ENCODE measurements around the gene NRP2.

Gene NRP2

DNA sequence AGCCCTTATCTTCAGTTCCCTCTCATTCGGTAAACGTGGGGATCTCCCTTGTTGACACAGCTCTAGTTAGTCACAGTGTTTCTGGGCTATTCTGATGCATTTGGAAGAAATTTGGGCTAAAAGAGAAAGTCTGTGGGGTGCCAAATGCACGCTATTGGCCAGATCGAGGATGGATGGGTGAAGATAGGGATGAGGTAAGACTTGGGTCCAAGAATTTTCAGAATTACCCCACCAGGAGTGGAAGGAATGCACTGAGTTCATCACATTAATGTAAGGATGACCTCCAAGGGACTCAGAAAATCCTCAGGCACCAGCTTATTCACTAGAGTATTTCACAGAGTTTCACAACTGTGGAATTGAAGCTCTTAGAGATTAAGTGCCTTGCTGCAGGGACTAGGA is 49.3 kb downstream of the NRP2 start:
- no peak overlapping the region for H3K9ac ChIP-seq
- peaks cover 0 to 41% (median 14%) of the 10 kb centered on the region in 10 experiments; a peak in 15 of 20 replicates for H3K4me1 ChIP-seq
- H3K27me3 ChIP-seq, result no peaks in the 10 kb centered on the region
- peak overlapping the region in 4 of 11 experiments; percentile 39 to 77 (median 62); a peak in 6 of 22 replicates for H3K4me2 ChIP-seq
- peaks cover 0 to 82% (median 0%) of the 10 kb centered on the region in 11 experiments; a peak in 5 of 22 replicates for H3K36me3 ChIP-seq
- H3K4me3 ChIP-seq, result no peak overlapping the region
- no peak overlapping the region for H3K27ac ChIP-seq
- no peaks in the 10 kb centered on the region for H3K9me3 ChIP-seq (replicated peaks in 1 of 11)
- H4K20me1 ChIP-seq, result no peaks in the 10 kb centered on the region; a peak in 1 of 22 replicates
- no peak for TF ChIP-seq Cebpa-rat (IDR thresholded peaks at IDR 0.05)

- no peak overlapping the region for H3K4me3 ChIP-seq
- no peak for TF ChIP-seq Cebpa-rat (IDR thresholded peaks at IDR 0.05)
- H3K36me3 ChIP-seq, result peaks cover 0 to 79% (median 0%) of the 10 kb centered on the region in 11 experiments; a peak in 4 of 22 replicates
- H3K4me1 ChIP-seq, result peaks cover 0 to 41% (median 14%) of the 10 kb centered on the region in 10 experiments; a peak in 15 of 20 replicates
- no peaks in the 10 kb centered on the region for H3K27me3 ChIP-seq
- no peak overlapping the region for H3K27ac ChIP-seq
- no peaks in the 10 kb centered on the region; a peak in 1 of 22 replicates for H4K20me1 ChIP-seq
- peak overlapping the region in 2 of 11 experiments; percentile 61 to 77; a peak in 2 of 22 replicates for H3K4me2 ChIP-seq
- no peaks in the 10 kb centered on the region for H3K9me3 ChIP-seq (replicated peaks in 1 of 11)
- H3K9ac ChIP-seq, result no peak overlapping the region
Observed at GRCh38 chr2:205732314-205732713, 50.0 kb downstream of the NRP2 start.

DNA sequence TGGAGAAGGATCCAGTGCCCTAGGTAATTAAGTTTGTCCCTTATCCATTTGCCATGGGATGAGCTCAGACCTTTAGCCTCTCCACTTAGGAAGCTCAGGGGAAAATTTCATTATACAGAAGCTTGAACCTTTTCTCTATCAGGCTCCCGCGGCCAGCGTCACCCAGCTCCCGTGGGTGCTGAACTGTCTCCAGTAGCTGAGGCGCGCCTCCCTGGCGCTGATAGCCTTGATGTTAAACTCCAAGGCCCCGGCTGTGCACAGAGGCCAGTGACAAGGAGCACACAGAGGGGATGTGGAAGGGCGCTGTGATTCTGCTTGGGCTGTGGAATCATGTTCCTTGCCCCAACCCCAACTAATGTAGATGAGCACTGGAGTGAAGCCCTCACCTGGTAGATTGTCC is 50.8 kb downstream of the NRP2 start:
- no peak for TF ChIP-seq Cebpa-rat (IDR thresholded peaks at IDR 0.05)
- Histone ChIP-seq H3K9me3 (replicated peaks in 1 of 11) (no peaks in the 10 kb centered on the region), H3K4me1 (peaks cover 0 to 41% (median 14%) of the 10 kb centered on the region in 10 experiments; a peak in 15 of 20 replicates), H3K4me2 (no peak overlapping the region), H3K4me3 (no peak overlapping the region), H3K27me3 (no peaks in the 10 kb centered on the region), H3K27ac (peak overlapping the region in 1 of 11 experiments; percentile 8; a peak in 1 of 22 replicates), H3K36me3 (peaks cover 0 to 77% (median 0%) of the 10 kb centered on the region in 11 experiments; a peak in 4 of 22 replicates), H3K9ac (no peak overlapping the region), H4K20me1 (no peaks in the 10 kb centered on the region; a peak in 1 of 22 replicates)

- peaks cover 0 to 41% (median 14%) of the 10 kb centered on the region in 10 experiments; a peak in 15 of 20 replicates for H3K4me1 ChIP-seq
- no peak for TF ChIP-seq Cebpa-rat (IDR thresholded peaks at IDR 0.05)
- peak overlapping the region in 2 of 11 experiments; percentile 8 to 48; a peak in 2 of 22 replicates for H3K27ac ChIP-seq
Observed at GRCh38 chr2:205733648-205734047, 51.3 kb downstream of the NRP2 start.

DNA sequence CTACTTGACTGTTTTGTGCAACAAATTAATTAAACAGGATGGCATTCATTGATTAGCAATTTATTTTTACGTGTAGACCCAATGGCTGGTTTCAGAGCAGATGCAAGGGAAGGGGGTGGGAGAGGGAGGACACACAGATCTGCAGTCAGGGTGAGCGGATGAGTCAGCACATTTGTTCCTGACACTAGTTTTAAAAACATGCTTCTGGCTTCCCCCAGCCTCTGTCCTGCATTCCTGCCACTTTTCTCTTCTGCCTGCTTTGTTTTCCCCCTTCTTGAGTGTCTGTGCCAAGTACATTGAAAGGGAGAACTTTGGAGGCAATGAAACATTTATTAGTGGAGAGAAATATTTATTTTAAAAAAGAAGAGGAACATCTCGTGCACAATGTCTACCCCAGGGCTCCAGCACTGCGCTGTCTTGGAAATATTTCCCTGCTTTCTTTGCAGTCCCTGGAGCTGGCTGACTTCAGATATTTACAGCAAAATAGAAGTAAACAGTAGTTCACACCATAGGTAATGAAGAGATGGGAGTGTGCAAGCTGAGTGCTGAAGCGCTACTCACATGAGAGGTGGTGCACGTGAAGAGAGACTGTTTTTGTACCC is 52.2 kb downstream of the NRP2 start:
- H3K4me2 ChIP-seq, result peak overlapping the region in 7 of 11 experiments; percentile 14 to 55 (median 42); a peak in 10 of 22 replicates
- H3K4me3 ChIP-seq, result no peak overlapping the region
- H3K27ac ChIP-seq, result peak overlapping the region in 5 of 11 experiments; percentile 10 to 56 (median 34); a peak in 6 of 22 replicates
- TF ChIP-seq Cebpa-rat (IDR thresholded peaks at IDR 0.05), result no peak
- peaks cover 0 to 77% (median 0%) of the 10 kb centered on the region in 11 experiments; a peak in 3 of 22 replicates for H3K36me3 ChIP-seq
- H3K9ac ChIP-seq, result 0 out of 22 replicates have a peak overlapping the region, but pooled peaks of 1 of the 11 experiments have one; percentile 2
- no peaks in the 10 kb centered on the region; a peak in 1 of 22 replicates for H4K20me1 ChIP-seq
- H3K4me1 ChIP-seq, result peaks cover 0 to 41% (median 14%) of the 10 kb centered on the region in 10 experiments; a peak in 15 of 20 replicates
- H3K27me3 ChIP-seq, result no peaks in the 10 kb centered on the region
- no peaks in the 10 kb centered on the region for H3K9me3 ChIP-seq (replicated peaks in 1 of 11)

More at GRCh38 chr2:205733648-205734047, 51.3 kb downstream of the NRP2 start:
- H4K20me1 ChIP-seq, result no peaks in the 10 kb centered on the region; a peak in 1 of 22 replicates
- H3K27me3 ChIP-seq, result no peaks in the 10 kb centered on the region
- H3K9ac ChIP-seq, result no peak overlapping the region
- H3K4me3 ChIP-seq, result no peak overlapping the region
- no peaks in the 10 kb centered on the region for H3K9me3 ChIP-seq (replicated peaks in 1 of 11)
- peaks cover 0 to 77% (median 0%) of the 10 kb centered on the region in 11 experiments; a peak in 4 of 22 replicates for H3K36me3 ChIP-seq
- peak overlapping the region in 1 of 11 experiments; percentile 42; a peak in 1 of 22 replicates for H3K4me2 ChIP-seq

DNA sequence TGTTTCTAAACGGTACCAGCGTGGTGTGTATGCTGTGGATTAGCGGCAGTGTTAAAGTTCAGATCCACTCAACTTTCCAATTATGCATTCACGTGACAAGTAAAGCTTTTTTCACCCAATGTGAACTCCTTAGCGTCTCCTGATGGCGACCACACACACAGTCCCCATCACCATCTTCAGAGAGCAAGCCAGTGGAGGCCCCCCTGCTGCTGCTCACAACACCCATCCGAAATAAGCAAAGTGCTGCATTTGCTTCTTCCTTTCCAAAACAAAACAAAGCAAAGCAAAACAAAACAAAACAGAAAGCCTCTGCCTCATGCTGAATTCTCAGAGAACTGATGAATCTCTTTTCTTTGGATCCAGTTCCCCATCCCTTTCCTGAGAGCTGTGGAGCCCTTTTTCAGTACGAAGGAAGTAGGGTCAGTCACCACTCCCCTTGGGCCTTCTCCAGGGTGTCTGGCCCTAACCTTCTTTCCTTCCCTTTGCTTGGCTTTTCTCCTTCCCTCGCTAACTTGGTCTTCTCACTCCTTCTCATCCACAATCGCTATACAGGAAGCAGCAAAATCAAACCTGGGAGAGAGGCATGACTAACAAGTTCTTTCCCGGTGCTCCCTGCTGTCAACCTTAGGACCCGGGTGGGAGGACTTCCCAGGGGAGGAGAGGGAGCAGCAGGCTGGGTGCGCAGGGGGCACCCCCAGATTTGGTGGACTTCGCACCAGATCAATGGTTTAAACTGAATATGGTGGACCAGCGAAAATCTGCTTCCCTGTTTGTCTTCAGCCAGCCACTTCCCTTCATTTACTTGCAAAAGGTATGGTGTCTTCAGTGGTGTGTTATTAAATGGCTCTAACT is 56.0 kb downstream of the NRP2 start:
- no peak overlapping the region for H3K9ac ChIP-seq
- H3K36me3 ChIP-seq, result peaks cover 0 to 81% (median 0%) of the 10 kb centered on the region in 11 experiments; a peak in 5 of 22 replicates
- no peak overlapping the region for H3K27ac ChIP-seq
- H3K4me2 ChIP-seq, result no peak overlapping the region
- H3K27me3 ChIP-seq, result no peaks in the 10 kb centered on the region
- H3K4me3 ChIP-seq, result no peak overlapping the region
- H3K9me3 ChIP-seq (replicated peaks in 1 of 11), result no peaks in the 10 kb centered on the region
- no peak for TF ChIP-seq Cebpa-rat (IDR thresholded peaks at IDR 0.05)
- no peaks in the 10 kb centered on the region; a peak in 1 of 22 replicates for H4K20me1 ChIP-seq
- peaks cover 0 to 13% (median 6%) of the 10 kb centered on the region in 10 experiments; a peak in 13 of 20 replicates for H3K4me1 ChIP-seq

- Histone ChIP-seq H3K9ac (no peak overlapping the region), H4K20me1 (no peaks in the 10 kb centered on the region; a peak in 1 of 22 replicates), H3K27ac (no peak overlapping the region), H3K4me3 (no peak overlapping the region), H3K4me1 (peaks cover 0 to 5% (median 3%) of the 10 kb centered on the region in 10 experiments; a peak in 13 of 20 replicates), H3K36me3 (peaks cover 0 to 86% (median 0%) of the 10 kb centered on the region in 11 experiments; a peak in 5 of 22 replicates), H3K4me2 (no peak overlapping the region), H3K27me3 (no peaks in the 10 kb centered on the region), H3K9me3 (replicated peaks in 1 of 11) (no peaks in the 10 kb centered on the region)
- no peak for TF ChIP-seq Cebpa-rat (IDR thresholded peaks at IDR 0.05)
Observed at GRCh38 chr2:205739620-205740019, 57.3 kb downstream of the NRP2 start.

- no peak overlapping the region for H3K9ac ChIP-seq
- no peak overlapping the region for H3K4me2 ChIP-seq
- no peak overlapping the region for H3K4me3 ChIP-seq
- H3K36me3 ChIP-seq, result peaks cover 0 to 87% (median 0%) of the 10 kb centered on the region in 11 experiments; a peak in 5 of 22 replicates
- TF ChIP-seq Cebpa-rat (IDR thresholded peaks at IDR 0.05), result no peak
- H3K27me3 ChIP-seq, result no peaks in the 10 kb centered on the region
- no peaks in the 10 kb centered on the region for H3K4me1 ChIP-seq
- H3K27ac ChIP-seq, result no peak overlapping the region
- H3K9me3 ChIP-seq (replicated peaks in 1 of 11), result no peaks in the 10 kb centered on the region
- peaks cover 0 to 5% (median 0%) of the 10 kb centered on the region in 11 experiments; a peak in 1 of 22 replicates for H4K20me1 ChIP-seq
Observed at GRCh38 chr2:205740381-205740780, 58.1 kb downstream of the NRP2 start.

Data from BLaER1 treated with 17β-estradiol and CSF1 and Interleukin-3, amounts not matched to agents 10 nM and 100 nM (cell line).